ENCODE measurements around the gene SLC17A9. TPM values are rescaled to one million over a fixed set of nuclear protein-coding genes. Genes with fewer than 3 reads are reported as not detected.

SLC17A9 gene
- total and polyA plus RNA-seq, 2 of the 8 experiments (the other 6 are each of a cell fraction or from before 2014, with no cell fraction given) = 23.5 to 35.2 TPM

DNA sequence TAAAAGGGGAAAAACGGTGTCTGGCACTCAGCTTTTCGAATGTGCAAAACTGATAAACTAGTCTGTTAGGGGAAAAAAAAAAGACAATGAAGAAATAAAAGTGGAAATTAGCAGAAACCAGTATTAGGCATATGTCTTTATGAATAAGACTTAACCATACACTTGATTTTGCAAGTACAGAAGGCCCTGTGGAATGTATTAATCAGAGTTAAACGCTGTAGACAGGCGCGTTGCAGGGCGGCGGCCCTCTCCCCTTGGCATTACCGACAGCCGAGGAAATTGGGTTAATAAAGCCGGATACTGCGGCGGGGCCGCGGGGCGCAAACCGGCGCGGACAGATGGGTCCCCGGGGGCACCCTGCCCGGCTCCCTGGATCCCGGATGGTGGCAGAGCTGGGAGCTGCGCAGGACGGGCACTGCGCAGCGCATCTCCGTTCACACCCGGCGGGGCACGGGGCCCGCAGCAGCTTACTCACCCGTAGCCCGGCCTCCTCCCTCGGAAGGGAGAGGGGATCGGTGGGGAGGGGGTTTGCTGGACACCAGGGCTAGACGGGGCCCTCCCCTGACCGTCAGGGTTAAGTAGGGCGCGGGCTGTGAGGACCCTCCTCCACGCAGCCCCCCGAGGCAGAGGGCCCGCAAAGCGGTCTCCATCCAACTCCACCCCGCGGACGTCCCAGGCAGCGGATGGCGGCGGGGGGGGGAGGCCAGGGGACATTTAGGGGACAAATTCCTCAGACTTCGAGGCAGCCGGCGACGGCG is 52.3 kb downstream of the SLC17A9 start:
- Histone ChIP-seq H4K5ac (ENCODE audit: insufficient read length, low read depth, low read length) (no peak overlapping the region), H3K56ac (replicated peaks; ENCODE audit: insufficient read length, low read depth, low read length) (no peak overlapping the region), H3K27me3 (replicated peaks in 1 of 4; ENCODE audit: control insufficient read depth in 3 of 4, extremely low read depth in 1 of 4, insufficient read depth in 3 of 4, low read length in 3 of 4) (peaks cover 60 to 80% (median 75%) of the 10 kb centered on the region in 4 experiments), H3K27ac (ENCODE audit: low read depth, low read length) (no peak overlapping the region), H3K18ac (ENCODE audit: extremely low read depth, low read length) (no peak overlapping the region; the same call in 1 of the 2 replicates), H2AFZ (ENCODE audit: low read length) (no peak overlapping the region), H4K91ac (replicated peaks; ENCODE audit: insufficient read length, low read length) (no peak overlapping the region), H3K4me2 (ENCODE audit: insufficient read depth in 1 of 2, low read depth in 2 of 2, low read length in 2 of 2) (peak overlapping the region; percentile 1 to 53), H3K79me1 (ENCODE audit: low read depth, low read length) (no peaks in the 10 kb centered on the region), H2BK5ac (ENCODE audit: low read depth, low read length) (no peak overlapping the region), H2BK12ac (ENCODE audit: low read depth, low read length) (no peak overlapping the region), H3K23ac (ENCODE audit: insufficient read length) (no peak overlapping the region), H3K79me2 (ENCODE audit: control insufficient read depth in 1 of 2, insufficient read depth in 2 of 2, low read length in 2 of 2) (no peaks in the 10 kb centered on the region), H3K4ac (replicated peaks; ENCODE audit: insufficient read length, low read depth, low read length) (no peak overlapping the region), H3K9me3 (ENCODE audit: insufficient read depth in 2 of 2, low read depth in 1 of 2, low read length in 1 of 2) (no peaks in the 10 kb centered on the region; a peak in 1 of 4 replicates), H2BK20ac (ENCODE audit: low read length) (no peak overlapping the region; the same call in 1 of the 2 replicates), H3K4me3 (ENCODE audit: extremely low read depth in 1 of 4, insufficient read depth in 2 of 4, low read depth in 3 of 4, low read length in 4 of 4) (peak overlapping the region in 1 of 4 experiments; percentile 47; a peak in 4 of 8 replicates), H3K4me1 (replicated peaks in 1 of 4; ENCODE audit: control insufficient read depth in 3 of 4, insufficient read depth in 4 of 4, low read length in 3 of 4) (peaks cover 2 to 34% (median 17%) of the 10 kb centered on the region in 4 experiments), H3K36me3 (ENCODE audit: control insufficient read depth in 2 of 4, insufficient read depth in 4 of 4, low read length in 3 of 4) (peaks cover 0 to 16% (median 0%) of the 10 kb centered on the region in 4 experiments; a peak in 1 of 8 replicates), H3K14ac (ENCODE audit: insufficient read length) (no peak overlapping the region), H2BK120ac (replicated peaks; ENCODE audit: low read depth, low read length) (no peak overlapping the region), H4K8ac (ENCODE audit: extremely low read depth, insufficient read depth, low read length) (no peak overlapping the region), H4K20me1 (replicated peaks in 1 of 2; ENCODE audit: control insufficient read depth in 1 of 2, insufficient read depth in 2 of 2, low read length in 2 of 2) (peaks cover 4 to 6% of the 10 kb centered on the region in 2 experiments), H3K23me2 (ENCODE audit: low read depth, low read length) (peaks cover 4% of the 10 kb centered on the region; the same call in 1 of the 2 replicates), H2BK15ac (ENCODE audit: low read length) (no peak overlapping the region), H2AK5ac (ENCODE audit: low read depth, low read length) (no peak overlapping the region), H3K9ac (replicated peaks in 1 of 4; ENCODE audit: extremely low read depth in 1 of 4, low read depth in 3 of 4, low read length in 3 of 4) (no peak overlapping the region)
- POLR2A ChIA-PET (ENCODE audit: partially characterized antibody) = interaction anchor here (0.7 to 3.9 kb wide), 6 partner anchors 9 to 618 kb away, joined by 3 to 12 read pairs (median 4); partner anchors contain the start of gene RPS21
- CTCF ChIA-PET (ENCODE audit: partially characterized antibody) = interaction anchor here (1.7 to 2.9 kb wide), 3 partner anchors 10 to 34 kb away, joined by 5 to 14 read pairs (median 8); no protein-coding TSS in a partner anchor
- no peak for DNase-seq (ENCODE audit: low read depth in 1 of 2, low spot score in 2 of 2)
- FAIRE-seq = no peak
- WGBS, 2 experiments (ENCODE audit: extremely low coverage in 1 of 2, insufficient coverage in 1 of 2, insufficient read length in 1 of 2, insufficient replicate concordance in 2 of 2, low coverage in 1 of 2, low lambda C conversion rate in 2 of 2, missing lambda C conversion rate in 1 of 2) = 12% methylated on average over 36 of the region's 53 CpGs; no CpG with 5 or more reads in 1 of the 2 experiments
- TF ChIP-seq KDM5A (IDR thresholded peaks at IDR 0.05; ENCODE audit: low read length) = no peak
- TF ChIP-seq, protein P1, sequence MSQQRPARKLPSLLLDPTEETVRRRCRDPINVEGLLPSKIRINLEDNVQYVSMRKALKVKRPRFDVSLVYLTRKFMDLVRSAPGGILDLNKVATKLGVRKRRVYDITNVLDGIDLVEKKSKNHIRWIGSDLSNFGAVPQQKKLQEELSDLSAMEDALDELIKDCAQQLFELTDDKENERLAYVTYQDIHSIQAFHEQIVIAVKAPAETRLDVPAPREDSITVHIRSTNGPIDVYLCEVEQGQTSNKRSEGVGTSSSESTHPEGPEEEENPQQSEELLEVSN (IDR thresholded peaks at IDR 0.05) = 0 out of 2 replicates have a peak, but pooled peaks have one; percentile 2
- TF ChIP-seq MAFK (IDR thresholded peaks at IDR 0.05; ENCODE audit: low read depth, low read length) = no peak
- peak; percentile 19 for TF ChIP-seq NRF1 (IDR thresholded peaks at IDR 0.05; ENCODE audit: low read depth, low read length)
- TF ChIP-seq CTBP2 (IDR thresholded peaks at IDR 0.05; ENCODE audit: borderline replicate concordance, insufficient read depth, insufficient read length, low read length) = peak; percentile 58
- TF ChIP-seq RBBP5 (IDR thresholded peaks at IDR 0.05; ENCODE audit: borderline replicate concordance, low read depth, low read length) = 0 out of 2 replicates have a peak, but pooled peaks have one; percentile 4
- peak; percentile 91 for TF ChIP-seq EZH2 (IDR thresholded peaks at IDR 0.05; ENCODE audit: low read depth, low read length, severe bottlenecking)
- no peak for TF ChIP-seq NANOG (IDR thresholded peaks at IDR 0.05; ENCODE audit: insufficient read depth, low read depth, low read length, poor library complexity, severe bottlenecking)
- no peak for TF ChIP-seq TEAD4 (IDR thresholded peaks at IDR 0.05; ENCODE audit: low read depth, low read length)
- no peak for TF ChIP-seq CREB1 (IDR thresholded peaks at IDR 0.05)
- TF ChIP-seq POLR2A (IDR thresholded peaks at IDR 0.05; ENCODE audit: control extremely low read depth in 1 of 2, low read depth in 2 of 2, low read length in 2 of 2) = no peak

All from H1 (cell line).